Measurements from ENCODE around the gene APLNR.
"Not testable (repeated sequence)": the region's sequence is repeated elsewhere in the genome, so short reads cannot be mapped to it uniquely, and the experiment has no call there.

APLNR gene

GRCh38 chr11:57237204-57237681 is at the start of gene APLNR:
TSS of gene APLNR (minus strand) at chr11:57237250. CDS start at chr11:57237004, 246 bp downstream.
- DNase-seq, result no peak

GRCh38 chr11:57283231-57283990 is 46.4 kb upstream of the APLNR start:
- DNase-seq, result no peak

GRCh38 chr11:57281546-57281945 is 44.5 kb upstream of the APLNR start:
- not testable (repeated sequence) for DNase-seq

- no peak for DNase-seq
Measured at GRCh38 chr11:57279116-57279515, 42.1 kb upstream of the APLNR start.

- no peak for DNase-seq
Measured at GRCh38 chr11:57278721-57279095, 41.7 kb upstream of the APLNR start.

GRCh38 chr11:57277845-57278720 is 41.0 kb upstream of the APLNR start:
- no peak for DNase-seq

GRCh38 chr11:57276971-57277675 is 40.1 kb upstream of the APLNR start:
- no peak for DNase-seq

- no peak for DNase-seq
Measured at GRCh38 chr11:57276169-57276970, 39.3 kb upstream of the APLNR start.

GRCh38 chr11:57275582-57275981 is 38.5 kb upstream of the APLNR start:
- DNase-seq, result no peak

- no peak for DNase-seq
Measured at GRCh38 chr11:57274904-57275498, 38.0 kb upstream of the APLNR start.

- no peak for DNase-seq
Measured at GRCh38 chr11:57273448-57274058, 36.5 kb upstream of the APLNR start.

GRCh38 chr11:57269571-57270021 is 32.5 kb upstream of the APLNR start:
- DNase-seq, result no peak

- no peak for DNase-seq
Measured at GRCh38 chr11:57266157-57266556, 29.1 kb upstream of the APLNR start.

GRCh38 chr11:57263351-57263750 is 26.3 kb upstream of the APLNR start:
- DNase-seq, result no peak

GRCh38 chr11:57262157-57262556 is 25.1 kb upstream of the APLNR start:
- no peak for DNase-seq

GRCh38 chr11:57260937-57261783 is 24.1 kb upstream of the APLNR start:
- no peak for DNase-seq

GRCh38 chr11:57256119-57256518 is 19.1 kb upstream of the APLNR start:
- DNase-seq, result no peak

- DNase-seq, result no peak
Measured at GRCh38 chr11:57255618-57256017, 18.6 kb upstream of the APLNR start.

GRCh38 chr11:57254631-57255030 is 17.6 kb upstream of the APLNR start:
- no peak for DNase-seq

- DNase-seq, result no peak
Measured at GRCh38 chr11:57251491-57252104, 14.5 kb upstream of the APLNR start.
